ENCODE measurements around the gene TUBGCP2. TPM values are rescaled to one million over a fixed set of nuclear protein-coding genes. Genes with fewer than 3 reads are reported as not detected.

Gene TUBGCP2
- total RNA-seq, 4 donors from 2014 or later = 37.5 to 68.3 (median 47.6) TPM

GRCh38 chr10:133247681-133248333 lies 60.9 kb downstream of the TUBGCP2 start:
- in situ Hi-C loops (cut with MboI; ENCODE audit: low pct_ligation_motif_present in 1 of 4, low pct_unique_long_range_greater_than_20kb in 1 of 4, low sequenced_read_pairs in 3 of 4) = no loop called here
- Histone ChIP-seq H3K27me3 (peaks cover 65% of the 10 kb centered on the region), H3K9me3 (no peaks in the 10 kb centered on the region), H3K27ac (no peak overlapping the region), H3K4me3 (no peak overlapping the region), H3K4me1 (peaks cover 0 to 8% (median 5%) of the 10 kb centered on the region in 4 donors), H3K36me3 (no peaks in the 10 kb centered on the region)
- no peak for TF ChIP-seq POLR2AphosphoS5 (IDR thresholded peaks at IDR 0.05)
- no peak for TF ChIP-seq CTCF (IDR thresholded peaks at IDR 0.05)
- TF ChIP-seq POLR2A (IDR thresholded peaks at IDR 0.05) = no peak
- TF ChIP-seq EP300 (IDR thresholded peaks at IDR 0.05; ENCODE audit: low read depth) = no peak
- 90% methylated on average over 27 of the region's 36 CpGs; no CpG with 5 or more reads in 1 of the 2 donors for WGBS, 2 donors (ENCODE audit: low coverage in 1 of 2)
- intact Hi-C loops (cut with DNase I; ENCODE audit: low total_unique reads) = no loop called here
- no peak for DNase-seq

DNA sequence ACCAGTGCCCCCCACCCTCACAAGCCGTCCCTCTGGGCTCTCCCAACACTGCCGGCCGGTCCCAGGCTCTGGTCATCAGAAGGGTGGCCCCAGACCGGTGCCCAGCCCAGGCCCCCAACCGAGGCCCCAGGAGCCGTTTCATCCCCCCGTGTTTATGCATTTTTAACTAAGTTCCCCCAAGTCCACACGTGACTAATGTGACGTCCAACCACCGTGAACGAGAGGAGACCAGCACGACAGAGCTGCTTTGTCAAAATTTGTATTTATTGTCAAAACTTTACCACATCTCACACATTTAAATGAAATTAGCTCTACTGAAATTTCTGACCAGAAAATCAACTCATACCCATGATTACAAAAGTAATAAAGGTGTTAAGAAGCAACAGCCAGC lies 62.4 kb downstream of the TUBGCP2 start:
- Histone ChIP-seq H3K4me1 (peaks cover 0 to 15% (median 6%) of the 10 kb centered on the region in 4 donors), H3K36me3 (no peaks in the 10 kb centered on the region), H3K9me3 (no peaks in the 10 kb centered on the region), H3K4me3 (no peak overlapping the region), H3K27me3 (peaks cover 80% of the 10 kb centered on the region), H3K27ac (no peak overlapping the region)
- in situ Hi-C loops (cut with MboI; ENCODE audit: low pct_ligation_motif_present in 1 of 4, low pct_unique_long_range_greater_than_20kb in 1 of 4, low sequenced_read_pairs in 3 of 4) = no loop called here
- no peak for TF ChIP-seq POLR2A (IDR thresholded peaks at IDR 0.05)
- no peak for TF ChIP-seq CTCF (IDR thresholded peaks at IDR 0.05)
- no peak for TF ChIP-seq EP300 (IDR thresholded peaks at IDR 0.05; ENCODE audit: low read depth)
- TF ChIP-seq POLR2AphosphoS5 (IDR thresholded peaks at IDR 0.05) = no peak
- intact Hi-C loops (cut with DNase I; ENCODE audit: low total_unique reads) = no loop called here
- WGBS, 2 donors (ENCODE audit: low coverage in 1 of 2) = 42% methylated on average over 12 of the region's 12 CpGs; no CpG with 5 or more reads in 1 of the 2 donors
- no peak for DNase-seq

DNA sequence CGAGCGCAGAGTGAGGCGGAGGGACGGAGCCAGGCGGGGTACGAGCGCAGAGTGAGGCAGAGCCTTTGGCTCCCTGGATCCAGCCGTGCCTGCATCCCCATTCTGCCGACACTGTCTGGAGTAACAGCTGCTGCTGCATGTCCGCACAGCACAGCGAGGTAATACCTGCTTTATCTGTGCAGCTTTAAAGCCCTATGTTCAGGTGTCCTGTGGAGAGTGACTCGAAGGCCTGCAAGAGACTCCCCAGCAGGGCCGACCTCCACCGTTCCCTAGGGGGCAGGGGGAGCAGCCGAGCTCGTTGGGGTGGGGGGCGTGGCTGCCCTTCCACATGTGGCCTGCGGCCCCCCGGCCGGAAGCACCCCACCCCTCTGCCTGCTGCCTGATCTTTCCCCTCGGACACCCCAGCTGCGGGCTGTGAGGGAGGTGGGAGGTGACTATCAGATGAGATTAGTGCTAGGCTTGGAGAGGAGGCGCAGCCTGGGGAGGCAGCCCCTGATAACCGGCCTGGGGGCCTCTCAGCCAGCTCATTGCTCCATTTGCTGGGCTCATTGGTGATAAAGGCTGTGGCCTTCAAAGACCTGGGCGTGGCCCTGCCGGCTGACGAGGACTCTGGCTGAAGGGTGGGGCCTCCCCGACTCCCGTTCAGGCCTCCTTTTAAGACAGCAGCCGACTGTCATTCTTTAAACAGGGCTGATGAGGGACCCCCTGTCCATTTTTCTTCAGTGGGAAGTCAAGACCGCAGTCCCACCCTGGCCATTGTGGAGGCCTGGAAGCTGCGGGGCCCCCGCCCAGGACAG lies 63.0 kb downstream of the TUBGCP2 start:
- H3K4me1 ChIP-seq = peaks cover 0 to 15% (median 8%) of the 10 kb centered on the region in 4 donors
- peak; percentile 59 for DNase-seq
- H3K4me3 ChIP-seq = no peak overlapping the region
- no peaks in the 10 kb centered on the region for H3K36me3 ChIP-seq
- H3K27ac ChIP-seq = no peak overlapping the region
- no peaks in the 10 kb centered on the region for H3K9me3 ChIP-seq
- 46 to 60% methylated on average over 1 to 25 of the region's 33 CpGs for WGBS, 2 donors (ENCODE audit: low coverage in 1 of 2)
- peaks cover 86% of the 10 kb centered on the region for H3K27me3 ChIP-seq
- intact Hi-C loops (cut with DNase I; ENCODE audit: low total_unique reads) = no loop called here
- TF ChIP-seq EP300 (IDR thresholded peaks at IDR 0.05; ENCODE audit: low read depth) = no peak
- TF ChIP-seq POLR2A (IDR thresholded peaks at IDR 0.05) = no peak
- no peak for TF ChIP-seq CTCF (IDR thresholded peaks at IDR 0.05)
- no peak for TF ChIP-seq POLR2AphosphoS5 (IDR thresholded peaks at IDR 0.05)
- in situ Hi-C loops (cut with MboI; ENCODE audit: low pct_ligation_motif_present in 1 of 4, low pct_unique_long_range_greater_than_20kb in 1 of 4, low sequenced_read_pairs in 3 of 4) = no loop called here

GRCh38 chr10:133243593-133243992 lies 65.1 kb downstream of the TUBGCP2 start:
- H3K9me3 ChIP-seq = no peaks in the 10 kb centered on the region
- no peaks in the 10 kb centered on the region for H3K36me3 ChIP-seq
- H3K4me3 ChIP-seq = no peak overlapping the region
- intact Hi-C loops (cut with DNase I; ENCODE audit: low total_unique reads) = no loop called here
- no peak overlapping the region for H3K27ac ChIP-seq
- no peak for DNase-seq
- H3K27me3 ChIP-seq = peaks cover 93% of the 10 kb centered on the region
- no peak for TF ChIP-seq CTCF (IDR thresholded peaks at IDR 0.05)
- in situ Hi-C loops (cut with MboI; ENCODE audit: low pct_ligation_motif_present in 1 of 4, low pct_unique_long_range_greater_than_20kb in 1 of 4, low sequenced_read_pairs in 3 of 4) = no loop called here
- peaks cover 0 to 15% (median 8%) of the 10 kb centered on the region in 4 donors for H3K4me1 ChIP-seq
- 83% methylated on average over 14 of the region's 14 CpGs; no CpG with 5 or more reads in 1 of the 2 donors for WGBS, 2 donors (ENCODE audit: low coverage in 1 of 2)
